Superior temporal gyrus (tissue), 1 donor: Measurements from ENCODE around the gene EVA1A.

Source experiments
- DNase-seq: peaks from one replicate; pipeline ENCODE4 v3.0.0-alpha.2; 2016; ENCODE audit errors: extremely low spot score

Gene EVA1A

GRCh38 chr2:75589391-75590105, 28.8 kb upstream of the EVA1A start:
- no peak for DNase-seq

- DNase-seq = no peak
Measured at GRCh38 chr2:75587954-75588587, 27.3 kb upstream of the EVA1A start.

- DNase-seq = no peak
Measured at GRCh38 chr2:75586971-75587370, 26.2 kb upstream of the EVA1A start.

GRCh38 chr2:75582840-75583239, 22.1 kb upstream of the EVA1A start:
- DNase-seq = no peak

GRCh38 chr2:75580606-75581005, 19.9 kb upstream of the EVA1A start:
- DNase-seq = no peak

- no peak for DNase-seq
Measured at GRCh38 chr2:75580156-75580555, 19.4 kb upstream of the EVA1A start.

- no peak for DNase-seq
Measured at GRCh38 chr2:75579186-75579585, 18.4 kb upstream of the EVA1A start.

GRCh38 chr2:75577280-75577679, 16.5 kb upstream of the EVA1A start:
- no peak for DNase-seq

- DNase-seq = no peak
Measured at GRCh38 chr2:75574106-75574505, 13.4 kb upstream of the EVA1A start.

GRCh38 chr2:75573145-75573878, 12.6 kb upstream of the EVA1A start:
- no peak for DNase-seq

- DNase-seq = no peak
Measured at GRCh38 chr2:75571730-75572430, 11.1 kb upstream of the EVA1A start.

GRCh38 chr2:75570948-75571729, 10.4 kb upstream of the EVA1A start:
- peak; percentile 40 for DNase-seq

GRCh38 chr2:75570024-75570947, 9.5 kb upstream of the EVA1A start:
- no peak for DNase-seq

- no peak for DNase-seq
Measured at GRCh38 chr2:75569546-75569945, 8.8 kb upstream of the EVA1A start.

- no peak for DNase-seq
Measured at GRCh38 chr2:75568174-75568573, 7.4 kb upstream of the EVA1A start.

- no peak for DNase-seq
Measured at GRCh38 chr2:75565472-75566462, 5.0 kb upstream of the EVA1A start.

- no peak for DNase-seq
Measured at GRCh38 chr2:75564713-75565359, 4.1 kb upstream of the EVA1A start.

- no peak for DNase-seq
Measured at GRCh38 chr2:75564026-75564688, 3.4 kb upstream of the EVA1A start.
